AG09309 (cell line): ENCODE measurements around the gene MEGF6.

ENCODE experiments used
- DNase-seq: peaks from one replicate; pipeline ENCODE4 v3.0.0-alpha.2; 2010; ENCODE audit warnings: low read depth
- H3K4me3 ChIP-seq: 2 replicates; pipeline ENCODE4 v1.5.1; 2011; ENCODE audit warnings: mild to moderate bottlenecking, low read depth, low read length, moderate library complexity; ENCODE audit not compliant: control insufficient read depth
- TF ChIP-seq, protein P1 (sequence below): IDR thresholded peaks from 2 replicates; pipeline ENCODE4 v1.5.1; 2011; ENCODE audit warnings: mild to moderate bottlenecking, low read depth, low read length, inconsistent platforms; ENCODE audit not compliant: insufficient read depth, control insufficient read depth; ENCODE audit errors: missing control alignments

MEGF6 gene

DNA sequence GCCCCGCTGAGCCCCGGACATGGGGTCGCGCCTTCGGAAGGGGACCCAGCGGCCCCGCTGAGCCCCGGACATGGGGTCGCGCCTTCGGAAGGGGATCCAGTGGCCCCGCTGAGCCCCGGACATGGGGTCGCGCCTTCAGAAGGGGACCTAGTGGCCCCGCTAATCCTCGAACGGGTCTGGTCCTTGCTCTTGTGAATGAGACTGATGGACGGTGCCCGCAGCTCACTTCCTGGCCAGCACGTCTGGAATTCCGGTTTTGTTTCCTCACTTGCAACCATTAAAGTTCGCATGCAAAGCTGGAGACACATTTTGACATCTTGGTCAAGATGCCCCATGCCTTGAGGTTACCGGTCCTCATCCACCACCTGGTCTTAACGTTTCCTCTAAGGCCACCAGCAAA lies 33.0 kb upstream of the MEGF6 start:
- no peak for DNase-seq
- TF ChIP-seq, protein P1, sequence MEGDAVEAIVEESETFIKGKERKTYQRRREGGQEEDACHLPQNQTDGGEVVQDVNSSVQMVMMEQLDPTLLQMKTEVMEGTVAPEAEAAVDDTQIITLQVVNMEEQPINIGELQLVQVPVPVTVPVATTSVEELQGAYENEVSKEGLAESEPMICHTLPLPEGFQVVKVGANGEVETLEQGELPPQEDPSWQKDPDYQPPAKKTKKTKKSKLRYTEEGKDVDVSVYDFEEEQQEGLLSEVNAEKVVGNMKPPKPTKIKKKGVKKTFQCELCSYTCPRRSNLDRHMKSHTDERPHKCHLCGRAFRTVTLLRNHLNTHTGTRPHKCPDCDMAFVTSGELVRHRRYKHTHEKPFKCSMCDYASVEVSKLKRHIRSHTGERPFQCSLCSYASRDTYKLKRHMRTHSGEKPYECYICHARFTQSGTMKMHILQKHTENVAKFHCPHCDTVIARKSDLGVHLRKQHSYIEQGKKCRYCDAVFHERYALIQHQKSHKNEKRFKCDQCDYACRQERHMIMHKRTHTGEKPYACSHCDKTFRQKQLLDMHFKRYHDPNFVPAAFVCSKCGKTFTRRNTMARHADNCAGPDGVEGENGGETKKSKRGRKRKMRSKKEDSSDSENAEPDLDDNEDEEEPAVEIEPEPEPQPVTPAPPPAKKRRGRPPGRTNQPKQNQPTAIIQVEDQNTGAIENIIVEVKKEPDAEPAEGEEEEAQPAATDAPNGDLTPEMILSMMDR = no peak
- no peak overlapping the region for H3K4me3 ChIP-seq

DNA sequence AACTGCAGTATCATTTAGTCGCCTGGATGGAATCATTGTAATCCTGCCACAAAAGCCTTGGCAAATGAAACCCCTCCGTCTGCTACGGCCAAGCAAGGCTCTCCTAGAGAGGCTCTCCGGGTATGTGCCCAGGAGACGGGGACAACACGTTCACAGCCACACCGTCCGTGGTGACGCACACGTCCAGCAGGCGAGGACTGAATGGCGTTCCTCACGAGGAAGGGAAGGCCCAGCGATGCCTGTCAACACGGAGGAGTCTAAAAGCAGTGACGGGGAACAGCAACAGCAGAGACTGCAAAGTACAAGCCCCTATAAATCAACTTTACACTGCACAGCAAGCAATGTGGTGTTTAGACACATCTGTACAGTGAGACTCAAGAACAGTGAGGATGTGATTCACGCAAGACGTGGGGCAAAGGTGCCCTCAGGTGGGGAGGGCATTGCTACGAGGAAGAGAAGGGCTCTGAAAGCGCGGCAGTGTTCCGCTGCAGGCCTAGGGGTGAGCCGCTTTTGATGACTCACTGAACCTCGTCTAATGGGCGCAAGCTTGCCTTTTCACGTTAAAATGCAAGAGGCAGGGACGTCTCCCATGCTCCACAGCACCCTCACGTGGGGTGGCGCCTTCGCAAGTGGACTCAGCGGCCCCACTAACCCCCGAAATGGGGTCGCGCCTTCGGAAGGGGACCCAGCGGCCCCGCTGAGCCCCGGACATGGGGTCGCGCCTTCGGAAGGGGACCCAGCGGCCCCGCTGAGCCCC lies 31.8 kb upstream of the MEGF6 start:
- no peak for DNase-seq
- TF ChIP-seq, protein P1 = no peak
- no peak overlapping the region for H3K4me3 ChIP-seq

- TF ChIP-seq, protein P1 = no peak
- no peak for DNase-seq
- H3K4me3 ChIP-seq = no peak overlapping the region
Measured at GRCh38 chr1:3641816-3642215, 30.5 kb upstream of the MEGF6 start.

DNA sequence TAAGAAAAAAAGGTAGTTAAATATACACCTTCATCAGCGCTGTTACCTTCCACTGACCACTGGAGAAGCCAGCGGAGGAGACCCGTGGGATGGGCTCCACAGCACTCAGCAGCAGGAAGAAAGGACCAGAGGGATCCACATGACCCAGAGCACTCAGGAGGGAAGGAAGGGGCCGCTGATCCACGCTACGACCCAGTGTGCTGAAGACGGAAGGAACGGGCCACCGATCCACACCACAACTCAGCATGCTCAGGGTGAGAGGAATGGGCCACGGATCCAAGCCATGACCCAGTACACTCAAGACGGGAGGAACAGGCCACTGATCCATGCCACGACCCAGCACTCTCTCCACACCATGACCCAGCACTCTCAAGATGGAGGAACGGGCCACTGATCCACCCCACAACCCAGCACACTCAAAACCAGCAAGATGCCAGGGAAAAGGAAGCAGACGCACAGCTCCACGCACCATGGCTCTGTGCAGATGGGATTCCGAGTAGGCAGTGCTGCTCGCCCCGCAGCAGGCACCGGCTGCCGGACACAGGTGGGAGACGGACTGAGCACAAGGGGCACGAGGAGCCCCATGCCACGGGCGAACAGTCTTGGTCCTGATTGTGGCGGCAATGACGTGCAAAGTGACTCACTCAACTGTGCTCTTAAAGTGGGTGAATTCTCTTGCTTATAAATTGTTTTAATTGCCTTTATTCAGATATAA lies 29.9 kb upstream of the MEGF6 start:
- TF ChIP-seq, protein P1 = no peak
- no peak overlapping the region for H3K4me3 ChIP-seq
- DNase-seq = no peak

DNA sequence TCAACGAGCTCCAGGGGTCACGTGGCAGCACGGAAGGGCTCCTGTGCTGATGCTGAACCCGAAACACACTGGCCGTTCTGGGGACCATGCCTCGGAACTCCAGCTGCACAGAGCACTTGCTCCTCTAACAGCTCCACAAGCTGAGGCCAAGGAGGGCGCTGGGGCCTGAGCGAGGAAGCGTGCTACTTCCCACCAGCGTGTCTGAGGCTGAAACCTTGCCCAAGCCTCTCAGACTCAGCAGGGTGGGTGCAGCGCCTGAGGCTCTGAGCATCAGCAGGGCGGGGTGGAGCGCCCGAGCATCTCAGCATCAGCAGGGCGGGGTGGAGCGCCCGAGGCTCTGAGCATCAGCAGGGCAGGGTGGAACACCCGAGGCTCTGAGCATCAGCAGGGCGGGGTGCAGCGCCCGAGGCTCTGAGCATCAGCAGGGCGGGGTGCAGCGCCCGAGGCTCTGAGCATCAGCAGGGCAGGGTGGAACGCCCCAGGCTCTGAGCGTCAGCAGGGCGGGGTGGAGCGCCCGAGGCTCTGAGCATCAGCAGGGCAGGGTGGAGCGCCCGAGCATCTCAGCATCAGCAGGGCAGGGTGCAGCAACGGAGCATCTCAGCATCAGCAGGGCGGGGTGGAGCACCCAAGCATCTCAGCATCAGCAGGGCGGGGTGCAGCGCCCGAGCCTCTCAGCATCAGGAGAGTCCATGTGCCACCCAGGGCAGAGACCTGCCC lies 29.0 kb upstream of the MEGF6 start:
- TF ChIP-seq, protein P1 = no peak
- H3K4me3 ChIP-seq = no peak overlapping the region
- no peak for DNase-seq

DNA sequence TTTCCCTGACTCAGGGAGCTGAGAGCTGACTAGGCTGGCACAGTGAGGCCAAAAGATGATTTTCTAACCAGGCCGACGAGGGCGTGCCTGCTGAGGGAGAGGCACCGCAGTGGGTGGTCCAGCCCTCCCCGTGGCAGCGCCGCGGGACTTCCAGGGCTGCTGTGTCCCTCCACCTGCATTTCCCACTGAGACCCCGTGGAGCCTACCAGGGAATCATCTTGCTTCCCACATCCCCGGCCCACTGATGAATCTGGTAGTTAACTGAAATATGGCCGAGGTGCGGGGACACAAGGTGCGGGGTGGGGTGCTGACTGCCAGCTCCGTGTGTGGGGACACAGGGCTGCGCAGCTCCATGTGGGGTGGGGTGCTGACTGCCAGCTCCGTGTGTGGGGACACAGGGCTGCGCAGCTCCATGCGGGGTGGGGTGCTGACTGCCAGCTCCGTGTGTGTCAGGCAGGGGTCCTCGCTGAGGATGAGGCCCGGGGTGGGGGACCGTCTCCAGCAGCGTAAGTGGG lies 28.1 kb upstream of the MEGF6 start:
- H3K4me3 ChIP-seq = no peak overlapping the region
- DNase-seq = no peak
- TF ChIP-seq, protein P1 = no peak
